ENCODE data around the gene ELL2. TPM values are rescaled to one million over a fixed set of nuclear protein-coding genes. Genes with fewer than 3 reads are reported as not detected.
A peak's percentile ranks its signal among the peaks of the same experiment; 100 is the strongest.

Gene ELL2
- total and polyA plus RNA-seq, 2 of the 13 experiments (the other 11 are each of a cell fraction or from before 2014, with no cell fraction given) = 78.9 to 97.1 TPM

DNA sequence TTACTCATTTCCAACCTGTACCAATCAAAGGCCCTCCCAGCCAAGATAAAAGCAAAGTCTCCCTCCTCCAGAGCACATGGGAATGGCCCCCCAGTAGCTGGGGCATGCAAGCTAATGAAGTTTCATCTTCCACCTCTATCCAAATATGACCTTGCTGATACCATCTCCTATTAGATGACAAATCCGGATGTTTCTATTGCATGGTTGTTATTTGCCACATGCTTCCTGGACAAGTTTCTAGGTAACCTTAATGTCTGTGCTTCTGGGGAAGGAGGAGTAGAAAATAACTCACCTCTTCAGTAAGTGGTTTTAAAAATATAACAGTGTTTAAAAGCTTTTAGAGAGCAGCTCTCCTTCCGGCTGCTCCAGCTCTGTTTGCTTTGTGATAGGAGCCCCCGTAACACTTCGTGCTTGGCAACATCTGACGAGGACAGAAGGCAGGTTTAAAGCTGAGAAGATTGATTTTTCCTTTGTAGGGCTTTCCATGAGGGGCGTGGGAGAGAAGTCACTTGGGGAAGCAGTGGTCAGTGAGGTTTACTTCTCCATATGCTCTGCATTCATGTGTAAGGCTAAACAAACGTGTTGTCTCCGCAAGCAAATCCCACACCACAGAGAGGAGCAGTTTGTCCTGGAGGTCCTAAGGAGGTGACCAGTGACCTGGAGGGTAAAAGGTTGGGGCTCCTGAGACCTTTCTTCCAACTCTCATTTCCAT is 98.8 kb downstream of the ELL2 start (continued):
- no peak for TF ChIP-seq ZNF615 (CRISPR knock-in tag; IDR thresholded peaks at IDR 0.05; ENCODE audit: borderline replicate concordance)
- peak; percentile 71; the same call in 1 of the 2 replicates for TF ChIP-seq IRF2 (CRISPR knock-in tag; IDR thresholded peaks at IDR 0.05)
- TF ChIP-seq, protein P1, sequence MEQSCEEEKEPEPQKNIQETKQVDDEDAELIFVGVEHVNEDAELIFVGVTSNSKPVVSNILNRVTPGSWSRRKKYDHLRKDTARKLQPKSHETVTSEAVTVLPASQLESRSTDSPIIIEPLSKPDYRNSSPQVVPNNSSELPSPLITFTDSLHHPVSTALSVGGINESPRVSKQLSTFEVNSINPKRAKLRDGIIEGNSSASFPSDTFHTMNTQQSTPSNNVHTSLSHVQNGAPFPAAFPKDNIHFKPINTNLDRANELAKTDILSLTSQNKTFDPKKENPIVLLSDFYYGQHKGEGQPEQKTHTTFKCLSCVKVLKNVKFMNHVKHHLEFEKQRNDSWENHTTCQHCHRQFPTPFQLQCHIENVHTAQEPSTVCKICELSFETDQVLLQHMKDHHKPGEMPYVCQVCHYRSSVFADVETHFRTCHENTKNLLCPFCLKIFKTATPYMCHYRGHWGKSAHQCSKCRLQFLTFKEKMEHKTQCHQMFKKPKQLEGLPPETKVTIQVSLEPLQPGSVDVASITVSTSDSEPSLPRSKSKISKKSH (CRISPR knock-in tag; IDR thresholded peaks at IDR 0.05; ENCODE audit: borderline replicate concordance) = no peak
- TF ChIP-seq SNAI1 (CRISPR knock-in tag; IDR thresholded peaks at IDR 0.05; ENCODE audit: borderline replicate concordance) = no peak; the same call in 1 of the 2 replicates
- TF ChIP-seq, protein P2, sequence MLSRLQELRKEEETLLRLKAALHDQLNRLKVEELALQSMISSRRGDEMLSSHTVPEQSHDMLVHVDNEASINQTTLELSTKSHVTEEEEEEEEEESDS (CRISPR knock-in tag; IDR thresholded peaks at IDR 0.05; ENCODE audit: borderline replicate concordance) = no peak
- peak; percentile 23; the same call in 1 of the 2 replicates for TF ChIP-seq NFKBIZ (CRISPR knock-in tag; IDR thresholded peaks at IDR 0.05)
- TF ChIP-seq SPEN (CRISPR knock-in tag; IDR thresholded peaks at IDR 0.05; ENCODE audit: low read depth) = peak; percentile 25; the same call in 1 of the 2 replicates
- no peak for TF ChIP-seq ZNF546 (CRISPR knock-in tag; conservative IDR thresholded peaks at IDR 0.05)
- TF ChIP-seq PHB2 (IDR thresholded peaks at IDR 0.05; ENCODE audit: partially characterized antibody) = no peak
- no peak for TF ChIP-seq ZC3H13 (CRISPR knock-in tag; IDR thresholded peaks at IDR 0.05)
- TF ChIP-seq BCL6 (CRISPR knock-in tag; IDR thresholded peaks at IDR 0.05) = peak; percentile 91
- TF ChIP-seq MIER2 (CRISPR knock-in tag; IDR thresholded peaks at IDR 0.05) = 0 out of 2 replicates have a peak, but pooled peaks have one; percentile 23
- TF ChIP-seq, protein P3, sequence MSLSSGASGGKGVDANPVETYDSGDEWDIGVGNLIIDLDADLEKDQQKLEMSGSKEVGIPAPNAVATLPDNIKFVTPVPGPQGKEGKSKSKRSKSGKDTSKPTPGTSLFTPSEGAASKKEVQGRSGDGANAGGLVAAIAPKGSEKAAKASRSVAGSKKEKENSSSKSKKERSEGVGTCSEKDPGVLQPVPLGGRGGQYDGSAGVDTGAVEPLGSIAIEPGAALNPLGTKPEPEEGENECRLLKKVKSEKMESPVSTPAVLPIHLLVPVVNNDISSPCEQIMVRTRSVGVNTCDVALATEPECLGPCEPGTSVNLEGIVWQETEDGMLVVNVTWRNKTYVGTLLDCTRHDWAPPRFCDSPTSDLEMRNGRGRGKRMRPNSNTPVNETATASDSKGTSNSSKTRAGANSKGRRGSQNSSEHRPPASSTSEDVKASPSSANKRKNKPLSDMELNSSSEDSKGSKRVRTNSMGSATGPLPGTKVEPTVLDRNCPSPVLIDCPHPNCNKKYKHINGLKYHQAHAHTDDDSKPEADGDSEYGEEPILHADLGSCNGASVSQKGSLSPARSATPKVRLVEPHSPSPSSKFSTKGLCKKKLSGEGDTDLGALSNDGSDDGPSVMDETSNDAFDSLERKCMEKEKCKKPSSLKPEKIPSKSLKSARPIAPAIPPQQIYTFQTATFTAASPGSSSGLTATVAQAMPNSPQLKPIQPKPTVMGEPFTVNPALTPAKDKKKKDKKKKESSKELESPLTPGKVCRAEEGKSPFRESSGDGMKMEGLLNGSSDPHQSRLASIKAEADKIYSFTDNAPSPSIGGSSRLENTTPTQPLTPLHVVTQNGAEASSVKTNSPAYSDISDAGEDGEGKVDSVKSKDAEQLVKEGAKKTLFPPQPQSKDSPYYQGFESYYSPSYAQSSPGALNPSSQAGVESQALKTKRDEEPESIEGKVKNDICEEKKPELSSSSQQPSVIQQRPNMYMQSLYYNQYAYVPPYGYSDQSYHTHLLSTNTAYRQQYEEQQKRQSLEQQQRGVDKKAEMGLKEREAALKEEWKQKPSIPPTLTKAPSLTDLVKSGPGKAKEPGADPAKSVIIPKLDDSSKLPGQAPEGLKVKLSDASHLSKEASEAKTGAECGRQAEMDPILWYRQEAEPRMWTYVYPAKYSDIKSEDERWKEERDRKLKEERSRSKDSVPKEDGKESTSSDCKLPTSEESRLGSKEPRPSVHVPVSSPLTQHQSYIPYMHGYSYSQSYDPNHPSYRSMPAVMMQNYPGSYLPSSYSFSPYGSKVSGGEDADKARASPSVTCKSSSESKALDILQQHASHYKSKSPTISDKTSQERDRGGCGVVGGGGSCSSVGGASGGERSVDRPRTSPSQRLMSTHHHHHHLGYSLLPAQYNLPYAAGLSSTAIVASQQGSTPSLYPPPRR (CRISPR knock-in tag; IDR thresholded peaks at IDR 0.05; ENCODE audit: borderline replicate concordance) = peak; percentile 94
- TF ChIP-seq NKX3-1 (CRISPR knock-in tag; IDR thresholded peaks at IDR 0.05) = no peak
- TF ChIP-seq, protein P4, sequence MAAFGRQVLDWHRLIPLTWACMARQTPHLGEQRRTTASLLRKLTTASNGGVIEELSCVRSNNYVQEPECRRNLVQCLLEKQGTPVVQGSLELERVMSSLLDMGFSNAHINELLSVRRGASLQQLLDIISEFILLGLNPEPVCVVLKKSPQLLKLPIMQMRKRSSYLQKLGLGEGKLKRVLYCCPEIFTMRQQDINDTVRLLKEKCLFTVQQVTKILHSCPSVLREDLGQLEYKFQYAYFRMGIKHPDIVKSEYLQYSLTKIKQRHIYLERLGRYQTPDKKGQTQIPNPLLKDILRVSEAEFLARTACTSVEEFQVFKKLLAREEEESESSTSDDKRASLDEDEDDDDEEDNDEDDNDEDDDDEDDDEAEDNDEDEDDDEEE (CRISPR knock-in tag; IDR thresholded peaks at IDR 0.05) = no peak
- TF ChIP-seq ZFP82 (CRISPR knock-in tag; IDR thresholded peaks at IDR 0.05; ENCODE audit: borderline replicate concordance) = no peak; the same call in 1 of the 2 replicates
- no peak for TF ChIP-seq JARID2 (CRISPR knock-in tag; IDR thresholded peaks at IDR 0.05; ENCODE audit: insufficient replicate concordance)
- TF ChIP-seq FOXO1 (CRISPR knock-in tag; IDR thresholded peaks at IDR 0.05) = peak; percentile 83
- TF ChIP-seq, protein P5, sequence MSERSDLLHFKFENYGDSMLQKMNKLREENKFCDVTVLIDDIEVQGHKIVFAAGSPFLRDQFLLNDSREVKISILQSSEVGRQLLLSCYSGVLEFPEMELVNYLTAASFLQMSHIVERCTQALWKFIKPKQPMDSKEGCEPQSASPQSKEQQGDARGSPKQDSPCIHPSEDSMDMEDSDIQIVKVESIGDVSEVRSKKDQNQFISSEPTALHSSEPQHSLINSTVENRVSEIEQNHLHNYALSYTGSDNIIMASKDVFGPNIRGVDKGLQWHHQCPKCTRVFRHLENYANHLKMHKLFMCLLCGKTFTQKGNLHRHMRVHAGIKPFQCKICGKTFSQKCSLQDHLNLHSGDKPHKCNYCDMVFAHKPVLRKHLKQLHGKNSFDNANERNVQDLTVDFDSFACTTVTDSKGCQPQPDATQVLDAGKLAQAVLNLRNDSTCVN (CRISPR knock-in tag; IDR thresholded peaks at IDR 0.05; ENCODE audit: borderline replicate concordance) = no peak
- TF ChIP-seq ZNF782 (CRISPR knock-in tag; IDR thresholded peaks at IDR 0.05; ENCODE audit: borderline replicate concordance) = no peak
- no peak for TF ChIP-seq ARHGAP35 (CRISPR knock-in tag; IDR thresholded peaks at IDR 0.05; ENCODE audit: borderline replicate concordance)

Data from HepG2 (cell line).